PFSK-1 (cell line): ENCODE measurements around the gene ADAMTS14.

ENCODE experiments used
- FOXP2 ChIP-seq: optimal IDR thresholded peaks from 2 replicates; pipeline ENCODE3; 2011; ENCODE audit warnings: borderline replicate concordance, control low read depth, inconsistent platforms; ENCODE audit not compliant: insufficient read depth; ENCODE audit errors: extremely low read length, extremely low read depth
- POLR2AphosphoS5 ChIP-seq: IDR thresholded peaks from 2 replicates; pipeline ENCODE4 v1.6.1; 2012; ENCODE audit warnings: low read depth, mild to moderate bottlenecking, control low read depth, low read length, moderate library complexity
- REST ChIP-seq, 2 experiments: IDR thresholded peaks; 2 replicates each; pipeline versions ENCODE4 v1.6.1 to v1.8.0; 2011 to 2012; ENCODE audit warnings: low read depth in 2 of 2, low read length in 2 of 2, control low read depth in 1 of 2, inconsistent platforms in 1 of 2, mild to moderate bottlenecking in 1 of 2, moderate library complexity in 1 of 2; ENCODE audit not compliant: insufficient read depth in 1 of 2
- SIN3A ChIP-seq: IDR thresholded peaks from 2 replicates; pipeline ENCODE4 v1.6.1; 2012; ENCODE audit warnings: mild to moderate bottlenecking, low read length, moderate library complexity, borderline replicate concordance; ENCODE audit not compliant: insufficient read depth
- TAF1 ChIP-seq: IDR thresholded peaks from 2 replicates; pipeline ENCODE4 v1.6.1; 2012; ENCODE audit warnings: low read length, control low read depth, borderline replicate concordance; ENCODE audit not compliant: insufficient read depth

Gene ADAMTS14

GRCh38 chr10:70722820-70723424, 50.6 kb downstream of the ADAMTS14 start:
- TF ChIP-seq REST (IDR thresholded peaks at IDR 0.05; ENCODE audit: insufficient read depth in 1 of 2, low read depth in 2 of 2, low read length in 2 of 2) (no peak), SIN3A (no peak), FOXP2 (no peak), POLR2AphosphoS5 (no peak), TAF1 (no peak)

- TF ChIP-seq SIN3A (no peak), FOXP2 (no peak), TAF1 (no peak), POLR2AphosphoS5 (no peak), REST (IDR thresholded peaks at IDR 0.05; ENCODE audit: insufficient read depth in 1 of 2, low read depth in 2 of 2, low read length in 2 of 2) (no peak)
These were observed 51.5 kb downstream of the ADAMTS14 start for GRCh38 chr10:70723771-70724170.

- TF ChIP-seq POLR2AphosphoS5 (no peak), SIN3A (no peak), FOXP2 (no peak), REST (IDR thresholded peaks at IDR 0.05; ENCODE audit: insufficient read depth in 1 of 2, low read depth in 2 of 2, low read length in 2 of 2) (no peak)
These were observed 54.7 kb downstream of the ADAMTS14 start for GRCh38 chr10:70726909-70727495.

GRCh38 chr10:70728328-70728727, 56.0 kb downstream of the ADAMTS14 start:
- TF ChIP-seq TAF1 = no peak
- TF ChIP-seq FOXP2 = no peak
- TF ChIP-seq REST (IDR thresholded peaks at IDR 0.05; ENCODE audit: insufficient read depth in 1 of 2, low read depth in 2 of 2, low read length in 2 of 2) = no peak
- no peak for TF ChIP-seq POLR2AphosphoS5
- no peak for TF ChIP-seq SIN3A
